ENCODE results near the gene CCDC88C.

- TF ChIP-seq, protein P1, sequence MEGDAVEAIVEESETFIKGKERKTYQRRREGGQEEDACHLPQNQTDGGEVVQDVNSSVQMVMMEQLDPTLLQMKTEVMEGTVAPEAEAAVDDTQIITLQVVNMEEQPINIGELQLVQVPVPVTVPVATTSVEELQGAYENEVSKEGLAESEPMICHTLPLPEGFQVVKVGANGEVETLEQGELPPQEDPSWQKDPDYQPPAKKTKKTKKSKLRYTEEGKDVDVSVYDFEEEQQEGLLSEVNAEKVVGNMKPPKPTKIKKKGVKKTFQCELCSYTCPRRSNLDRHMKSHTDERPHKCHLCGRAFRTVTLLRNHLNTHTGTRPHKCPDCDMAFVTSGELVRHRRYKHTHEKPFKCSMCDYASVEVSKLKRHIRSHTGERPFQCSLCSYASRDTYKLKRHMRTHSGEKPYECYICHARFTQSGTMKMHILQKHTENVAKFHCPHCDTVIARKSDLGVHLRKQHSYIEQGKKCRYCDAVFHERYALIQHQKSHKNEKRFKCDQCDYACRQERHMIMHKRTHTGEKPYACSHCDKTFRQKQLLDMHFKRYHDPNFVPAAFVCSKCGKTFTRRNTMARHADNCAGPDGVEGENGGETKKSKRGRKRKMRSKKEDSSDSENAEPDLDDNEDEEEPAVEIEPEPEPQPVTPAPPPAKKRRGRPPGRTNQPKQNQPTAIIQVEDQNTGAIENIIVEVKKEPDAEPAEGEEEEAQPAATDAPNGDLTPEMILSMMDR (IDR thresholded peaks at IDR 0.05), result no peak
- no peak for TF ChIP-seq POLR2A (IDR thresholded peaks at IDR 0.05)
Measured at GRCh38 chr14:91466192-91466591, 48.6 kb upstream of the CCDC88C start.
